Measurements from ENCODE around the gene TTLL10. TPM values are rescaled to one million over a fixed set of nuclear protein-coding genes. Genes with fewer than 3 reads are reported as not detected.

TTLL10 gene
- total and polyA plus RNA-seq, 5 donors from 2014 or later = not detected

DNA sequence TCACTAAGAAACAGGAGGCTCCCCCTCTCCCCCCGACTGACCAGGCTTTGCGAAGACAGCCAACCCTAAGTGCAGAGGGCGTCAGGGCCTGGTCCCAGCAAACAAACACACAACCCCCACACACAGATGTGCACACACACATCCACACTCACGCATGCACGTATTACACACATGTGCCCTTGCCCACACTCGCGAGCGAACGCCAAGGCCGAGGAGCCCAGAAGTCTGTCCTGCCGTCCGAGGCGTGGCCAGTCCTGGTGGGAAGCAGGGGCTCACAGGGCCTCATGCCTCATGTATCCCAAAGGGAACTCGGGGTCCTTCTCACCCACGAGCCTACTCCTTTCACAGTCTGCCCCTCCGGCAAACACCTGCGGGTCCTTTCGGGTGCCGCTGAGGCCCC is 56.1 kb downstream of the TTLL10 start:
- no peaks in the 10 kb centered on the region for H3K9me3 ChIP-seq (ENCODE audit: control insufficient read depth in 2 of 2, low read length in 2 of 2)
- no peak for DNase-seq
- Mint-ChIP-seq H3K9me3 (peaks cover 0 to 2% (median 0%) of the 10 kb centered on the region in 7 donors), H3K4me3 (peak overlapping the region; percentile 62 to 87 (median 78)), H3K27me3 (no peaks in the 10 kb centered on the region), H3K27ac (peak overlapping the region in 2 of 3 donors; percentile 84 to 96), H3K36me3 (peaks cover 10% of the 10 kb centered on the region), H3K4me1 (peaks cover 0 to 54% (median 17%) of the 10 kb centered on the region in 4 donors)
- ATAC-seq (ENCODE audit: low read depth in 2 of 2) = no peak
- no peak overlapping the region for H3K27ac ChIP-seq (ENCODE audit: insufficient read depth, low read length, poor library complexity, severe bottlenecking)
- peaks cover 29% of the 10 kb centered on the region for H3K4me1 ChIP-seq (ENCODE audit: control insufficient read depth, insufficient read depth, low read length, poor library complexity, severe bottlenecking)
- H3K36me3 ChIP-seq (ENCODE audit: control insufficient read depth, insufficient read depth, low read length) = peaks cover 32% of the 10 kb centered on the region
- H3K27me3 ChIP-seq (ENCODE audit: control insufficient read depth, insufficient read depth, low read length) = no peaks in the 10 kb centered on the region
- no peak overlapping the region for H3K4me3 ChIP-seq (ENCODE audit: low read depth, low read length)

GRCh38 chr1:1230656-1231399 is 57.1 kb downstream of the TTLL10 start:
- no peaks in the 10 kb centered on the region for H3K9me3 ChIP-seq (ENCODE audit: control insufficient read depth in 2 of 2, low read length in 2 of 2)
- H3K27ac Mint-ChIP-seq = peak overlapping the region; percentile 80 to 96 (median 94)
- H3K4me3 Mint-ChIP-seq = peak overlapping the region; percentile 95 to 100 (median 96)
- ATAC-seq (ENCODE audit: low read depth in 2 of 2) (no peak), DNase-seq (no peak)
- H3K27me3 Mint-ChIP-seq = no peaks in the 10 kb centered on the region
- no peaks in the 10 kb centered on the region for H3K27me3 ChIP-seq (ENCODE audit: control insufficient read depth, insufficient read depth, low read length)
- no peaks in the 10 kb centered on the region for H3K9me3 Mint-ChIP-seq
- peaks cover 29% of the 10 kb centered on the region for H3K4me1 ChIP-seq (ENCODE audit: control insufficient read depth, insufficient read depth, low read length, poor library complexity, severe bottlenecking)
- H3K4me3 ChIP-seq (ENCODE audit: low read depth, low read length) = peak overlapping the region; percentile 94
- H3K4me1 Mint-ChIP-seq = peaks cover 0 to 54% (median 15%) of the 10 kb centered on the region in 4 donors
- H3K36me3 ChIP-seq (ENCODE audit: control insufficient read depth, insufficient read depth, low read length) = peaks cover 25% of the 10 kb centered on the region
- peak overlapping the region; percentile 93 for H3K27ac ChIP-seq (ENCODE audit: insufficient read depth, low read length, poor library complexity, severe bottlenecking)
- peaks cover 5% of the 10 kb centered on the region for H3K36me3 Mint-ChIP-seq

DNA sequence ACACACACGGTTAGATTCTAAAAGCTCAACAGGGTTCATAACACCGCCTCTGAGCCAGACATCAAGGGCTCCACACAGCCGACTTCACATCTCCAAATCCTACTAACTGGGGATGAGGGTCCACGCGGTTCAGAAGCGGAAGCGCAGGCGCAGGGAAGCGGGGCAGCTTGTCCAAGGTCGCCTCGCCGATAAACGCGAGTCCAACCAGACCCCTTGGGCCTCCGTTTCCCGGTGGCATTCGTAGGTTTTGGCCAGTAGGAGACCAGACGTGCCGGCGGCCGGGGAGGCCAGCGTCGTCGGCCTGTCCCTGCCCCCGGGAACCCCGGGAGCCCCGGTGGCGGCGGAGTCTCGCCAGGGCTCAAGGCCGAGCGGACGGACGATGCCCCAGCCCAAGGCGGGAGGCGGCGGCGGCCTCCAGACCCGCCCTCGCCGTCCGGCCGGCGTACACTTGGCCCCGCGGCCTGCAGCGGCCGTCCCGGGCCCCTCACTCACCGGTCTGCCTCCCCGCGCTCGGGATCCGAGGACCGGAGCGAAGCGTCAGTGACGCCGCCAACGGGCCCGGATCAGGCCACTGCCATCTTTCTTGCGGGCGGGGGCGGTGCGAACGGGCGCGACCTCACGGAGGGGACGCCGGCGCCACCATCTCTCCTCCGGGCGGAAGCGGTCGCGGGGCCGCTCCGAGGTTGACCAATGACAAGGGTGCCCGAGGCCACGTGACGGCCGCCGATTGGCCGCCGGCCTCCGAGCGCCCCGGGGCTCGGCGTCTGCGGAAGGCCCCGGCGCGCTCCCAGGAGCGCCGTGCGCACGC is 57.9 kb downstream of the TTLL10 start, which contains the start of gene SDF4:
Gene SDF4 (minus strand): TSS at position 602 of the 808 bp plus-strand sequence. CDS start 3,229 bp downstream, outside the sequence.
- Histone ChIP-seq H3K27ac (ENCODE audit: insufficient read depth, low read length, poor library complexity, severe bottlenecking) (peak within 1 kb of the TSS; percentile 93), H3K9me3 (ENCODE audit: control insufficient read depth in 2 of 2, low read length in 2 of 2) (no peaks in the 10 kb centered on the region), H3K36me3 (ENCODE audit: control insufficient read depth, insufficient read depth, low read length) (peaks cover 18% of the 10 kb centered on the region), H3K27me3 (ENCODE audit: control insufficient read depth, insufficient read depth, low read length) (no peaks in the 10 kb centered on the region), H3K4me3 (ENCODE audit: low read depth, low read length) (peak within 1 kb of the TSS; percentile 94), H3K4me1 (ENCODE audit: control insufficient read depth, insufficient read depth, low read length, poor library complexity, severe bottlenecking) (peaks cover 29% of the 10 kb centered on the region)
- DNase-seq (peak; percentile 95 to 99 (median 96)), ATAC-seq (ENCODE audit: low read depth in 2 of 2) (peak; percentile 96)
- H3K36me3 Mint-ChIP-seq = peaks cover 3% of the 10 kb centered on the region
- peaks cover 0 to 49% (median 15%) of the 10 kb centered on the region in 4 donors for H3K4me1 Mint-ChIP-seq
- peak within 1 kb of the TSS; percentile 95 to 100 (median 96) for H3K4me3 Mint-ChIP-seq
- no peaks in the 10 kb centered on the region for H3K9me3 Mint-ChIP-seq
- no peaks in the 10 kb centered on the region for H3K27me3 Mint-ChIP-seq
- H3K27ac Mint-ChIP-seq = peak within 1 kb of the TSS; percentile 80 to 96 (median 94)

DNA sequence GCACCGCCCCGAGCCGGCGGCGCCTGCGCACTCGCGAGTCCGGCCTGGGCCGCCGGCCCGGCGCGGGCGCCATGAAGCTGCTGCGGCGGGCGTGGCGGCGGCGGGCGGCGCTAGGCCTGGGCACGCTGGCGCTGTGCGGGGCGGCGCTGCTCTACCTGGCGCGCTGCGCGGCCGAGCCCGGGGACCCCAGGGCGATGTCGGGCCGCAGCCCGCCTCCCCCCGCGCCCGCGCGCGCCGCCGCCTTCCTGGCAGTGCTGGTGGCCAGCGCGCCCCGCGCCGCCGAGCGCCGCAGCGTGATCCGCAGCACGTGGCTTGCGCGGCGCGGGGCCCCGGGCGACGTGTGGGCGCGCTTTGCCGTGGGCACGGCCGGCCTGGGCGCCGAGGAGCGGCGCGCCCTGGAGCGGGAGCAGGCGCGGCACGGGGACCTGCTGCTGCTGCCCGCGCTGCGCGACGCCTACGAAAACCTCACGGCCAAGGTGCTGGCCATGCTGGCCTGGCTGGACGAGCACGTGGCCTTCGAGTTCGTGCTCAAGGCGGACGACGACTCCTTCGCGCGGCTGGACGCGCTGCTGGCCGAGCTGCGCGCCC is 58.6 kb downstream of the TTLL10 start, which contains the start of gene B3GALT6:
Gene B3GALT6 (plus strand): TSS at position 30 of the 588 bp plus-strand sequence. CDS start 42 bp downstream, at position 72.
- ATAC-seq (ENCODE audit: low read depth in 2 of 2) (no peak), DNase-seq (no peak)
- peaks cover 29% of the 10 kb centered on the region for H3K4me1 ChIP-seq (ENCODE audit: control insufficient read depth, insufficient read depth, low read length, poor library complexity, severe bottlenecking)
- Mint-ChIP-seq H3K4me3 (peak within 1 kb of the TSS; percentile 95 to 100 (median 96)), H3K27ac (peak within 1 kb of the TSS; percentile 80 to 96 (median 94)), H3K27me3 (no peaks in the 10 kb centered on the region), H3K4me1 (peaks cover 0 to 49% (median 15%) of the 10 kb centered on the region in 4 donors), H3K36me3 (peaks cover 3% of the 10 kb centered on the region), H3K9me3 (no peaks in the 10 kb centered on the region)
- peak within 1 kb of the TSS; percentile 94 for H3K4me3 ChIP-seq (ENCODE audit: low read depth, low read length)
- H3K36me3 ChIP-seq (ENCODE audit: control insufficient read depth, insufficient read depth, low read length) = peaks cover 14% of the 10 kb centered on the region
- H3K9me3 ChIP-seq (ENCODE audit: control insufficient read depth in 2 of 2, low read length in 2 of 2) = no peaks in the 10 kb centered on the region
- H3K27me3 ChIP-seq (ENCODE audit: control insufficient read depth, insufficient read depth, low read length) = no peaks in the 10 kb centered on the region
- peak within 1 kb of the TSS; percentile 93 for H3K27ac ChIP-seq (ENCODE audit: insufficient read depth, low read length, poor library complexity, severe bottlenecking)

DNA sequence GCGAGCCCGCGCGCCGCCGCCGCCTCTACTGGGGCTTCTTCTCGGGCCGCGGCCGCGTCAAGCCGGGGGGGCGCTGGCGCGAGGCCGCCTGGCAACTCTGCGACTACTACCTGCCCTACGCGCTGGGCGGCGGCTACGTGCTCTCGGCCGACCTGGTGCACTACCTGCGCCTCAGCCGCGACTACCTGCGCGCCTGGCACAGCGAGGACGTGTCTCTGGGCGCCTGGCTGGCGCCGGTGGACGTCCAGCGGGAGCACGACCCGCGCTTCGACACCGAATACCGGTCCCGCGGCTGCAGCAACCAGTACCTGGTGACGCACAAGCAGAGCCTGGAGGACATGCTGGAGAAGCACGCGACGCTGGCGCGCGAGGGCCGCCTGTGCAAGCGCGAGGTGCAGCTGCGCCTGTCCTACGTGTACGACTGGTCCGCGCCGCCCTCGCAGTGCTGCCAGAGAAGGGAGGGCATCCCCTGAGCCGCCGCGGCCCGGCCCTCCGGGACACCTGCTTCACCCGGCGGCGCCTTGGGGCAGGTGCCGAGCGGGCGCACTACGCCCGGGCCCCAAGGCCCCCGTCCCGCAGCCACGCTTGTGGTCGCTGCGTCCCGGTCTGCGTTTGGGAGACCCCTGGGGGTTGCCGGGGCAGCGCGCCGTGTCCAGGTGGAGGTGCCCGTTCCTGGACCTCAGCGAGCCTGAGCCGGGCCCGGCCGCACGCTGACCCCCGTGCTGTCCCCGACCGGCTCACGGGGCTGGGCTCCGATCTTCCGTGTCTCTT is 59.3 kb downstream of the TTLL10 start:
- no peak for DNase-seq
- no peak overlapping the region for H3K27ac ChIP-seq (ENCODE audit: insufficient read depth, low read length, poor library complexity, severe bottlenecking)

GRCh38 chr1:1233567-1233892 is 59.9 kb downstream of the TTLL10 start:
- Mint-ChIP-seq H3K36me3 (peaks cover 3% of the 10 kb centered on the region), H3K9me3 (no peaks in the 10 kb centered on the region), H3K27ac (peak overlapping the region in 2 of 3 donors; percentile 63 to 85), H3K27me3 (no peaks in the 10 kb centered on the region), H3K4me3 (peak overlapping the region; percentile 64 to 85 (median 74)), H3K4me1 (peaks cover 0 to 45% (median 15%) of the 10 kb centered on the region in 4 donors)
- Histone ChIP-seq H3K4me3 (ENCODE audit: low read depth, low read length) (no peak overlapping the region), H3K9me3 (ENCODE audit: control insufficient read depth in 2 of 2, low read length in 2 of 2) (no peaks in the 10 kb centered on the region), H3K36me3 (ENCODE audit: control insufficient read depth, insufficient read depth, low read length) (peaks cover 5% of the 10 kb centered on the region), H3K4me1 (ENCODE audit: control insufficient read depth, insufficient read depth, low read length, poor library complexity, severe bottlenecking) (peaks cover 27% of the 10 kb centered on the region), H3K27ac (ENCODE audit: insufficient read depth, low read length, poor library complexity, severe bottlenecking) (no peak overlapping the region), H3K27me3 (ENCODE audit: control insufficient read depth, insufficient read depth, low read length) (no peaks in the 10 kb centered on the region)
- no peak for ATAC-seq (ENCODE audit: low read depth in 2 of 2)
- DNase-seq = no peak

More for the DNA sequence above, 59.3 kb downstream of the TTLL10 start:
- peak overlapping the region; percentile 64 to 85 (median 78) for H3K4me3 Mint-ChIP-seq
- Histone ChIP-seq H3K4me1 (ENCODE audit: control insufficient read depth, insufficient read depth, low read length, poor library complexity, severe bottlenecking) (peaks cover 29% of the 10 kb centered on the region), H3K36me3 (ENCODE audit: control insufficient read depth, insufficient read depth, low read length) (peaks cover 10% of the 10 kb centered on the region), H3K27me3 (ENCODE audit: control insufficient read depth, insufficient read depth, low read length) (no peaks in the 10 kb centered on the region), H3K9me3 (ENCODE audit: control insufficient read depth in 2 of 2, low read length in 2 of 2) (no peaks in the 10 kb centered on the region), H3K4me3 (ENCODE audit: low read depth, low read length) (no peak overlapping the region)
- H3K36me3 Mint-ChIP-seq = peaks cover 3% of the 10 kb centered on the region
- no peaks in the 10 kb centered on the region for H3K9me3 Mint-ChIP-seq
- no peak for ATAC-seq (ENCODE audit: low read depth in 2 of 2)
- no peaks in the 10 kb centered on the region for H3K27me3 Mint-ChIP-seq
- H3K4me1 Mint-ChIP-seq = peaks cover 0 to 47% (median 15%) of the 10 kb centered on the region in 4 donors
- H3K27ac Mint-ChIP-seq = peak overlapping the region in 2 of 3 donors; percentile 63 to 85
